ENCODE results near the gene ADGRE3.

- TF ChIP-seq, protein P1, sequence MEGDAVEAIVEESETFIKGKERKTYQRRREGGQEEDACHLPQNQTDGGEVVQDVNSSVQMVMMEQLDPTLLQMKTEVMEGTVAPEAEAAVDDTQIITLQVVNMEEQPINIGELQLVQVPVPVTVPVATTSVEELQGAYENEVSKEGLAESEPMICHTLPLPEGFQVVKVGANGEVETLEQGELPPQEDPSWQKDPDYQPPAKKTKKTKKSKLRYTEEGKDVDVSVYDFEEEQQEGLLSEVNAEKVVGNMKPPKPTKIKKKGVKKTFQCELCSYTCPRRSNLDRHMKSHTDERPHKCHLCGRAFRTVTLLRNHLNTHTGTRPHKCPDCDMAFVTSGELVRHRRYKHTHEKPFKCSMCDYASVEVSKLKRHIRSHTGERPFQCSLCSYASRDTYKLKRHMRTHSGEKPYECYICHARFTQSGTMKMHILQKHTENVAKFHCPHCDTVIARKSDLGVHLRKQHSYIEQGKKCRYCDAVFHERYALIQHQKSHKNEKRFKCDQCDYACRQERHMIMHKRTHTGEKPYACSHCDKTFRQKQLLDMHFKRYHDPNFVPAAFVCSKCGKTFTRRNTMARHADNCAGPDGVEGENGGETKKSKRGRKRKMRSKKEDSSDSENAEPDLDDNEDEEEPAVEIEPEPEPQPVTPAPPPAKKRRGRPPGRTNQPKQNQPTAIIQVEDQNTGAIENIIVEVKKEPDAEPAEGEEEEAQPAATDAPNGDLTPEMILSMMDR (IDR thresholded peaks at IDR 0.05): no peak
- TF ChIP-seq POLR2AphosphoS5 (IDR thresholded peaks at IDR 0.05) (no peak), POLR2A (IDR thresholded peaks at IDR 0.05) (no peak)
These were observed 18.9 kb downstream of the ADGRE3 start for GRCh38 chr19:14655726-14656125.
